Measurements from ENCODE around the gene ENTPD6.

ENTPD6 gene

DNA sequence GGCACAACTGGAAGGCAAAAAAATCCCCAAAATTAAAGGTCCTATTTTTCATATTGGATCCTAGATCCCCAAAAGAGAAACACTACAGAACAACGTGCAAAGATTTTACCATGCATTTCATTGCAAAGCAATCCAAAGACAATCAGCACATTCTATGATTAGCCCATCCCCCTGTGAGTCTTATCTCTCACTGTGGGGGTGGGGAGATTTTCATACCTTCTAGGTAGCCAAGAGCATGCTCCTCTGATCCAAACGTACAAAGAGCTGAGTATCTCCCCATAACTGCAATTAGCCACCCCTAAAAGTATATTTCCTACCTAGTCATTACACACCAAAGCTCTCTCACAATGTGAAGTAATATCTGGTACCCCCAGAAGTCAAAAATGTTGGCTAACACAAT is 22.2 kb upstream of the ENTPD6 start:
- TF ChIP-seq TAF1 (IDR thresholded peaks at IDR 0.05; ENCODE audit: borderline replicate concordance, insufficient read depth, low read length) (no peak), POLR2AphosphoS5 (IDR thresholded peaks at IDR 0.05; ENCODE audit: low read depth, low read length) (no peak), FOXP2 (optimal IDR thresholded peaks at IDR 0.05; ENCODE audit: borderline replicate concordance, extremely low read depth, extremely low read length, insufficient read depth) (no peak), SIN3A (IDR thresholded peaks at IDR 0.05; ENCODE audit: borderline replicate concordance, insufficient read depth, low read length) (no peak)
- TF ChIP-seq, protein P1, sequence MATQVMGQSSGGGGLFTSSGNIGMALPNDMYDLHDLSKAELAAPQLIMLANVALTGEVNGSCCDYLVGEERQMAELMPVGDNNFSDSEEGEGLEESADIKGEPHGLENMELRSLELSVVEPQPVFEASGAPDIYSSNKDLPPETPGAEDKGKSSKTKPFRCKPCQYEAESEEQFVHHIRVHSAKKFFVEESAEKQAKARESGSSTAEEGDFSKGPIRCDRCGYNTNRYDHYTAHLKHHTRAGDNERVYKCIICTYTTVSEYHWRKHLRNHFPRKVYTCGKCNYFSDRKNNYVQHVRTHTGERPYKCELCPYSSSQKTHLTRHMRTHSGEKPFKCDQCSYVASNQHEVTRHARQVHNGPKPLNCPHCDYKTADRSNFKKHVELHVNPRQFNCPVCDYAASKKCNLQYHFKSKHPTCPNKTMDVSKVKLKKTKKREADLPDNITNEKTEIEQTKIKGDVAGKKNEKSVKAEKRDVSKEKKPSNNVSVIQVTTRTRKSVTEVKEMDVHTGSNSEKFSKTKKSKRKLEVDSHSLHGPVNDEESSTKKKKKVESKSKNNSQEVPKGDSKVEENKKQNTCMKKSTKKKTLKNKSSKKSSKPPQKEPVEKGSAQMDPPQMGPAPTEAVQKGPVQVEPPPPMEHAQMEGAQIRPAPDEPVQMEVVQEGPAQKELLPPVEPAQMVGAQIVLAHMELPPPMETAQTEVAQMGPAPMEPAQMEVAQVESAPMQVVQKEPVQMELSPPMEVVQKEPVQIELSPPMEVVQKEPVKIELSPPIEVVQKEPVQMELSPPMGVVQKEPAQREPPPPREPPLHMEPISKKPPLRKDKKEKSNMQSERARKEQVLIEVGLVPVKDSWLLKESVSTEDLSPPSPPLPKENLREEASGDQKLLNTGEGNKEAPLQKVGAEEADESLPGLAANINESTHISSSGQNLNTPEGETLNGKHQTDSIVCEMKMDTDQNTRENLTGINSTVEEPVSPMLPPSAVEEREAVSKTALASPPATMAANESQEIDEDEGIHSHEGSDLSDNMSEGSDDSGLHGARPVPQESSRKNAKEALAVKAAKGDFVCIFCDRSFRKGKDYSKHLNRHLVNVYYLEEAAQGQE (IDR thresholded peaks at IDR 0.05; ENCODE audit: insufficient read depth in 1 of 2, low read depth in 2 of 2, low read length in 2 of 2) = no peak

DNA sequence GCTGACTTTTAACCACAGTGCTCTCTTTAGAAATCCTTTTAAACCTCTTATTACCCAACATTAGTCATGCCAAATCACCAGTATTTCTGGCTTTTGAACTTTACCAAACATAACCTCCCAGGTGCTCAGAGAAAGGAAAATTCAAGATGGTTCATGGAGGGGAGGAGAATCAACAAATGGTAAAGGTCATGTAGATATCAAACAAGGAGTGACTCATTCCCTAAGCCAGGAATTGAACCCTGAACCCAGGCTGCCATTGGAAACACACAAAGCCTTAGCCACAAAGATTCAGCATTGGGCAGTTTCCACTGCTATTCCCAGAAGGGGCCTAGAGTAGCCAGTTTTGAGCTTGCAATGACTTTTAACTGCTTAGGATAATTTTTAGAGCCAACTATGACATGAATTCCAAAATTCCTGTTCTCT is 21.6 kb upstream of the ENTPD6 start:
- TF ChIP-seq TAF1 (IDR thresholded peaks at IDR 0.05; ENCODE audit: borderline replicate concordance, insufficient read depth, low read length) (no peak), FOXP2 (optimal IDR thresholded peaks at IDR 0.05; ENCODE audit: borderline replicate concordance, extremely low read depth, extremely low read length, insufficient read depth) (no peak), SIN3A (IDR thresholded peaks at IDR 0.05; ENCODE audit: borderline replicate concordance, insufficient read depth, low read length) (no peak)

GRCh38 chr20:25176184-25176583 is 19.3 kb upstream of the ENTPD6 start:
- TF ChIP-seq POLR2AphosphoS5 (IDR thresholded peaks at IDR 0.05; ENCODE audit: low read depth, low read length) = no peak
- no peak for TF ChIP-seq FOXP2 (optimal IDR thresholded peaks at IDR 0.05; ENCODE audit: borderline replicate concordance, extremely low read depth, extremely low read length, insufficient read depth)
- no peak for TF ChIP-seq SIN3A (IDR thresholded peaks at IDR 0.05; ENCODE audit: borderline replicate concordance, insufficient read depth, low read length)
- TF ChIP-seq TAF1 (IDR thresholded peaks at IDR 0.05; ENCODE audit: borderline replicate concordance, insufficient read depth, low read length) = no peak
- TF ChIP-seq, protein P1 (IDR thresholded peaks at IDR 0.05; ENCODE audit: insufficient read depth in 1 of 2, low read depth in 2 of 2, low read length in 2 of 2) = no peak

- TF ChIP-seq FOXP2 (optimal IDR thresholded peaks at IDR 0.05; ENCODE audit: borderline replicate concordance, extremely low read depth, extremely low read length, insufficient read depth) (no peak), POLR2AphosphoS5 (IDR thresholded peaks at IDR 0.05; ENCODE audit: low read depth, low read length) (no peak), SIN3A (IDR thresholded peaks at IDR 0.05; ENCODE audit: borderline replicate concordance, insufficient read depth, low read length) (no peak), TAF1 (IDR thresholded peaks at IDR 0.05; ENCODE audit: borderline replicate concordance, insufficient read depth, low read length) (no peak)
- TF ChIP-seq, protein P1 (IDR thresholded peaks at IDR 0.05; ENCODE audit: insufficient read depth in 1 of 2, low read depth in 2 of 2, low read length in 2 of 2) = no peak
Measured at GRCh38 chr20:25177890-25178321, 17.6 kb upstream of the ENTPD6 start.

DNA sequence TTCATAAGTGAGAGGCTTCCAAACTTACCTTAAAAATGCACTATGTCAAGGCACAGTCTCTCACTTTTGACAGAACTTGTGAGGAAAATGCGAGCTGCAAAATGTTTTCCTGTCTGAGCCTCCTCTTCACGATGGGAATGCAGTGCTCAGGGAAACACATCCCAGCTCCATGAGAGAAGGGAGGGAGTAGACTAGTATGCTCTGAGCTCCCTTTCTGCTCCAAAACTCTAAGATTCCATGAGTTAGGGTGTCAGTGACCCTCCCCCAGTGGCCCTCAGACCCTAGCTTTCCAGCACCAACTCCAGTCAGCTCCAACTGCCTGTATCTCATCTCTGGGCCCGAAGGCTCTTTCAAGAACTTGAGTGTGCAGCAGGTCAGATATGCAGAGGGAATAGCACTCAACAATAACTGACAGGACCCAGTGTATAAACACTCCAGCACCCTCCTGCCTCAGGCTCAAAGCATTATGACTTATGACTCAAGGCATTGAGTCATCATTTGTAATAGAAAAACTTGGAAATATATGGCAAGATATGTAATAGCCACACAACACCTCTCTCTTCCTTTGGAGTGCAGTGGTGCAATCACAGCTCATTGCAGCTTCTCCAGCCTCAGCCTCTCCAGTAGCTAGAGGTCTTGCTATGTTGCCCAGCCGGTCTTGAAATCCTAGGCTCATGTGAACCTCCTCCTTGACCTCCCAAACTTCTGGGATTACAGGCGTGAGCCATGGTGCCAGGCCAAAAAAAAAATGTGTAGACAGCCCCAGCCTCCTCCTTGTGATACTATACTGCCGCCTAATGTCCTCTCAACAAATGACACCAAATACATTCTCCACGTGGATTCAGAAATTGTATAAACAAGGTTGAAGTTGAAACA is 16.7 kb upstream of the ENTPD6 start:
- TF ChIP-seq TAF1 (IDR thresholded peaks at IDR 0.05; ENCODE audit: borderline replicate concordance, insufficient read depth, low read length) (no peak), POLR2AphosphoS5 (IDR thresholded peaks at IDR 0.05; ENCODE audit: low read depth, low read length) (no peak), SIN3A (IDR thresholded peaks at IDR 0.05; ENCODE audit: borderline replicate concordance, insufficient read depth, low read length) (no peak), FOXP2 (optimal IDR thresholded peaks at IDR 0.05; ENCODE audit: borderline replicate concordance, extremely low read depth, extremely low read length, insufficient read depth) (no peak)
- TF ChIP-seq, protein P1 (IDR thresholded peaks at IDR 0.05; ENCODE audit: insufficient read depth in 1 of 2, low read depth in 2 of 2, low read length in 2 of 2) = no peak
